HepG2 (cell line): ENCODE data around the gene SERP1. TPM values are rescaled to one million over a fixed set of nuclear protein-coding genes. Genes with fewer than 3 reads are reported as not detected.

Experiments used
- AHR ChIP-seq: IDR thresholded peaks from 2 replicates; pipeline ENCODE4 v1.6.1; 2018; ENCODE audit warnings: missing genetic modification reagents, missing compliant biosample characterization
- DDIT3 ChIP-seq: sonication (generic); formaldehyde crosslinking; IDR thresholded peaks from 2 replicates; pipeline ENCODE4 v1.4.0; 2020; ENCODE audit warnings: mild to moderate bottlenecking, missing genetic modification reagents
- GTF2F1 ChIP-seq: fragments of 150-350 bp; IDR thresholded peaks from 2 replicates; pipeline ENCODE4 v1.6.1; 2014; ENCODE audit warnings: low read length
- HBP1 ChIP-seq: IDR thresholded peaks from 2 replicates; pipeline ENCODE4 v1.6.1; 2016; ENCODE audit warnings: low read depth, control low read depth
- KLF16 ChIP-seq, 2 experiments: sonication (generic) in 1 of 2; formaldehyde crosslinking in 1 of 2; IDR thresholded peaks; 2 replicates each; pipeline versions ENCODE4 v1.6.1 to v1.8.0; 2016 to 2023; ENCODE audit warnings: missing genetic modification reagents in 2 of 2, missing compliant biosample characterization in 1 of 2
- KLF6 ChIP-seq: IDR thresholded peaks from 2 replicates; pipeline ENCODE4 v1.8.0; 2016; ENCODE audit warnings: missing biosample characterization, missing genetic modification reagents
- MEIS1 ChIP-seq: sonication (generic); formaldehyde crosslinking; IDR thresholded peaks from 2 replicates; pipeline ENCODE4 v1.9.0; 2021; ENCODE audit warnings: mild to moderate bottlenecking, missing genetic modification reagents, moderate library complexity, borderline replicate concordance
- NFIC ChIP-seq: IDR thresholded peaks from 2 replicates; pipeline ENCODE4 v1.6.1; 2012; ENCODE audit warnings: mild to moderate bottlenecking, low read length, inconsistent platforms
- PBX2 ChIP-seq: IDR thresholded peaks from 2 replicates; pipeline ENCODE4 v1.6.1; 2016; ENCODE audit warnings: control low read depth
- PRDM15 ChIP-seq: sonication (generic); formaldehyde crosslinking; IDR thresholded peaks from 2 replicates; pipeline ENCODE4 v1.4.0; 2020; ENCODE audit warnings: missing genetic modification reagents
- TAF1 ChIP-seq: sonication (generic); formaldehyde crosslinking; IDR thresholded peaks from 2 replicates; pipeline ENCODE4 v1.4.0; 2020; ENCODE audit warnings: missing genetic modification reagents
- TCF12 ChIP-seq, 2 experiments: fragments of 450-650 bp in 1 of 2; sonication (generic) in 1 of 2; formaldehyde crosslinking in 1 of 2; IDR thresholded peaks; 2 replicates each; pipeline versions ENCODE4 v1.6.1 to v1.8.0; 2017 to 2022; ENCODE audit warnings: antibody characterized with exemption in 1 of 2, mild to moderate bottlenecking in 1 of 2, missing genetic modification reagents in 1 of 2, moderate library complexity in 1 of 2
- TMF1 ChIP-seq: sonication (generic); formaldehyde crosslinking; IDR thresholded peaks from 2 replicates; pipeline ENCODE4 v1.8.1; 2022; ENCODE audit warnings: low read depth, missing genetic modification reagents
- ZBED4 ChIP-seq: sonication (generic); formaldehyde crosslinking; IDR thresholded peaks from 2 replicates; pipeline ENCODE4 v1.4.0; 2020; ENCODE audit warnings: missing genetic modification reagents, borderline replicate concordance
- ZEB1 ChIP-seq: IDR thresholded peaks from 2 replicates; pipeline ENCODE4 v1.6.1; 2012; ENCODE audit warnings: mild to moderate bottlenecking, low read depth, inconsistent platforms; ENCODE audit not compliant: insufficient replicate concordance
- ZNF235 ChIP-seq: sonication (generic); formaldehyde crosslinking; IDR thresholded peaks from 2 replicates; pipeline ENCODE4 v1.8.1; 2023; ENCODE audit warnings: mild to moderate bottlenecking, missing genetic modification reagents, borderline replicate concordance
- ZNF530 ChIP-seq: sonication (generic); formaldehyde crosslinking; IDR thresholded peaks from 2 replicates; pipeline ENCODE4 v1.5.0; 2020; ENCODE audit warnings: low read depth, mild to moderate bottlenecking, missing genetic modification reagents
- ZNF720 ChIP-seq: sonication (generic); formaldehyde crosslinking; IDR thresholded peaks from 2 replicates; pipeline ENCODE4 v1.4.0; 2020; ENCODE audit warnings: missing genetic modification reagents
- polyA plus RNA-seq, 8 experiments: library from polyadenylated mRNA; depleted of rRNA in 3 of 8; stranded (reverse) in 7 of 8; unstranded in 1 of 8; fragments of >200 nt; fragmentation: Illumina TruSeq in 4 of 8; extraction: Trizol in 4 of 8; gene quantifications; 2 replicates each; pipeline versions ENCODE4 v1.2.1 to v1.2.3, GENCODE V29; 2011 to 2016; ENCODE audit warnings: low read depth in 4 of 8, missing spikeins in 1 of 8, mixed read lengths in 1 of 8; ENCODE audit not compliant: insufficient read depth in 1 of 8
- total RNA-seq, 5 experiments: library from RNA; depleted of rRNA; stranded (reverse); fragments of >200 nt; fragmentation: Illumina TruSeq; extraction: Trizol; gene quantifications; 2 replicates each; pipeline ENCODE4 v1.2.3, GENCODE V29; 2016; ENCODE audit warnings: low read depth in 1 of 5

The SERP1 gene
- total and polyA plus RNA-seq, 2 of the 13 experiments (the other 11 are each of a cell fraction or from before 2014, with no cell fraction given): 61.2 to 95.0 TPM

- TF ChIP-seq ZBED4 (peak; percentile 19; the same call in 1 of the 2 replicates), DDIT3 (CRISPR knock-in tag) (no peak), PBX2 (CRISPR knock-in tag) (peak; percentile 16; the same call in 1 of the 2 replicates), ZNF235 (CRISPR knock-in tag) (peak; percentile 84; the same call in 1 of the 2 replicates), ZNF530 (CRISPR knock-in tag) (no peak), PRDM15 (CRISPR knock-in tag) (no peak), KLF6 (CRISPR knock-in tag) (peak; percentile 35; the same call in 1 of the 2 replicates), TCF12 (IDR thresholded peaks at IDR 0.05) (no peak), TCF12 (CRISPR knock-in tag; IDR thresholded peaks at IDR 0.05) (peak; percentile 83; the same call in 1 of the 2 replicates), TMF1 (CRISPR knock-in tag) (peak; percentile 82; the same call in 1 of the 2 replicates), HBP1 (CRISPR knock-in tag) (no peak; the same call in 1 of the 2 replicates), TAF1 (CRISPR knock-in tag) (peak; percentile 94), ZEB1 (no peak), GTF2F1 (0 out of 2 replicates have a peak, but pooled peaks have one; percentile 45), AHR (CRISPR knock-in tag) (no peak), NFIC (no peak), ZNF720 (CRISPR knock-in tag) (no peak), MEIS1 (CRISPR knock-in tag) (peak; percentile 65; the same call in 1 of the 2 replicates), KLF16 (CRISPR knock-in tag; IDR thresholded peaks at IDR 0.05) (peak in 1 of 2 experiments; percentile 67; a peak in 1 of 4 replicates)
Measured at GRCh38 chr3:150546226-150547044, at the start of gene SERP1, which contains the start of gene EIF2A (continued).
